Posterior vena cava (tissue), 2 donors: ENCODE measurements around the gene NOS3. TPM values are rescaled to one million over a fixed set of nuclear protein-coding genes. Genes with fewer than 3 reads are reported as not detected.

ENCODE experiments used
- DNase-seq: peaks from one replicate; pipeline ENCODE4 v3.0.0-alpha.2; 2020; ENCODE audit warnings: low spot score
- intact Hi-C, 2 donors: fragments of 100-400 bp; cut with DNase I; formaldehyde crosslinking; loops; one replicate each; pipeline versions ENCODE4 v1.14.1 to v1.14.2; 2022 to 2023
- long read RNA-seq, 2 donors: library from polyadenylated mRNA; unstranded; transcript quantifications; one replicate each; pipeline ENCODE4 v2.0.0, GENCODE V29; 2020 to 2021
- total RNA-seq, 2 donors: library from RNA; stranded (reverse); fragmentation: NEBNext Ultra II Directional; extraction: Animal tissue kit (Norgen Biotek cat#: 25700); gene quantifications; one replicate each; pipeline ENCODE4 v1.2.1, GENCODE V29; 2021
- donor health status: DM: yes; HTN: yes; CAD: no.
- donor health status: DM: yes; HTN: yes; CAD: no.

The NOS3 gene
- total RNA-seq: 10 to 100 TPM; 27.9 to 71.8 TPM
- long read RNA-seq, donor 1, partial matches to known transcripts: 20 of 22 reads
- long read RNA-seq, donor 1, other reads (novel, unspliced or antisense): 2 of 22 reads
- long read RNA-seq, donor 2, transcript NOS3-209 (6 exons, 1,111 nt): major isoform, 7 of 69 reads
- long read RNA-seq, donor 2, partial matches to known transcripts: 51 of 69 reads
- long read RNA-seq, donor 2, other reads (novel, unspliced or antisense): 11 of 69 reads

- intact Hi-C loops: no loop called here
Observed at GRCh38 chr7:150990416-150991186, at the start of gene NOS3. NOS3 (plus strand) TSS chr7:150991017; CDS start chr7:150993804, 2,787 bp downstream.

DNA sequence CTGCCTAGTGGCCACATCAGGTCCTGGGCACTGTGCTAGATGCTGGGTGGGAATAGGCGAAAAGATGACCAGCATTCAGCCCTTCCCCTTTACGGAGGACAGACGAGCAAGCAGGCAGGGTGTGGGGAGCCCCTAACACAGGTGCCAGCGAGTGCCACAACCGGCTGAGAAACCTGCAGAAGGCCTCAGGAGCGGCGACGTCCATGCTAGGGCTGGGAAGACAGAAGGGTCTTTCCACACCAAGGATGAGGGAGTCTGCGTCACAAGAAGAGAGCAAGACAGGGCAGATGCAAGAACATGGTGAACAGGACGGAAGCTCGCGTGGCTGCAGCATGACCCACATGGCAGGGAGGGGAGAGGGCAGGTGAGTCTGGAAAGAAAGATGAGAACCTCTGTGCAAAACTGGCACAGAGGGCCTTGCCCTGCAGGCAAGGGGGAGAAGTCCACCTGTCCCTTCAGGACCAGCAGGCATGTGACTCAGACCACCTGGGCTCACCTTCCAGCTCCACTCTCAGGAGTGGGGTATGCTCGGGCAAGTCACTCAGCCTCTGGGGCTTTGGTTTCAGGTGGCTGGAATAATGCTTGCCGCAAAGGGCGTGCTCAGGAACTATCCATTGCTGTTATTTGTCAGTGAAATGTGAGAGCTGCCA is 49.3 kb upstream of the NOS3 start:
- intact Hi-C loops: no loop called here
- no peak for DNase-seq

More at GRCh38 chr7:150990416-150991186, at the start of gene NOS3:
- DNase-seq: no peak

- intact Hi-C loops: no loop called here
- peak; percentile 78 for DNase-seq
Observed at GRCh38 chr7:150942001-150942590, 48.7 kb upstream of the NOS3 start.

GRCh38 chr7:150942591-150943452 is 48.0 kb upstream of the NOS3 start:
- peak; percentile 70 for DNase-seq
- intact Hi-C loops: no loop called here

DNA sequence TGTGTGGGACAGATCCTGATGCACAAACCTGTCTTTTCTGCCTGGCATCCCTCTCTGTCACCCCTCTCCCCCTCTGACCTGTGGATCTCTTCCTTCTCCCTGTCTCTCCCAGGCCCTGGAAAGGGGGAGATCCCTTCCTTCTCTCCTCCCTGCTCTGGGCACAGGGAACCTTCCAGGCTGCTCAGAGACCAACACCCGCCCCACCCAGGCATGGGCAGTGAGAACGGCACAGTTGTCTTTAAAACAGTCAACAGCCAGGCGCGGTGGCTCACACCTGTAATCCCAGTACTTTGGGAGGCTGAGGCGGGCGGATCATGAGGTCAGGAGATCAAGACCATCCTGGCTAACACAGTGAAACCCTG is 47.4 kb upstream of the NOS3 start:
- peak; percentile 26 for DNase-seq
- intact Hi-C loops: no loop called here

DNA sequence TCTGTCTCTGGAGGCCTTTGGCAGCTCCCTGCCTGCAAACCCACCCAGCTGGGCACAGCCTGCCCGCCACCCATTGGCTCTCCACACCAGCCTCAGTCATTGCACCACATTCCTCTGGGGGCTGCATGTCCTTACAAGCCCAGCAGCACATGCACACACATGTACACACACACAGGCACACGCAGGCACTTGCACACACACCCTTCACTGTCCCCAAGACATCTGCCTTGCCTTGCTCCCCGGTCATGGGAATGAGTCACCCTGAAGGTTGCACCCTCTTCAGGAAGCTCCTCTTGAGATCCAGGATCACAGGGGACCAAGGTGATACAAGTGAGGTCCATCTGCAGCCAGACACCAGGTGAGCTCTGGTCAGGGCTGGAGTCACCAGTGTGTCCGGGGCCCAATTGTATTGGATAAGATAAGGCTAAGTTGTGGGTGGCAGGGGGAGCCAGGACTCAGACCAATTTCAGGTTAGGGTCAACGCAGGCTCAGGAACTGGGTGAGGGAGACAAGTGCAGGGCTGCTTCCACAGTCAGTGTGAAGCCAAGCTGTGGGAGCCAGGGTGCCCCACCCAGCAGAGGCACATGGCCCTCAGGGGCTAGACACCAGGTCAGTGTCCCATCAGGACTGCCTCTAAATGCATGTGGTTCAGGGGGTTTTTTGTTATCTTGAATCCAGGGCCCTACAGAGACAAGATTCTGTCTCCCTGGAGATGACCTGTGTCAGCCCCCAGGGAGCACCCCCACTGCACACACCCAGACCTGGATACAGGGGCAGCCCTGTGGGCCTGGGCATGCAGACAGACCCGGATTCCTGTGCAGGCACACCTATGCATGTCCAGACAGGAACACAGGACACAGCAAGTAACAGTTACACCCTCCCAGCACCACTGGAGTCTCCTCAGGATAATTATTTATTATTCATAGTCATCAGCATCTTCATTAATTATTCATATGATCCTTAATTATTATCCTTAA is 46.5 kb upstream of the NOS3 start:
- peak; percentile 67 for DNase-seq
- intact Hi-C loops: no loop called here

DNA sequence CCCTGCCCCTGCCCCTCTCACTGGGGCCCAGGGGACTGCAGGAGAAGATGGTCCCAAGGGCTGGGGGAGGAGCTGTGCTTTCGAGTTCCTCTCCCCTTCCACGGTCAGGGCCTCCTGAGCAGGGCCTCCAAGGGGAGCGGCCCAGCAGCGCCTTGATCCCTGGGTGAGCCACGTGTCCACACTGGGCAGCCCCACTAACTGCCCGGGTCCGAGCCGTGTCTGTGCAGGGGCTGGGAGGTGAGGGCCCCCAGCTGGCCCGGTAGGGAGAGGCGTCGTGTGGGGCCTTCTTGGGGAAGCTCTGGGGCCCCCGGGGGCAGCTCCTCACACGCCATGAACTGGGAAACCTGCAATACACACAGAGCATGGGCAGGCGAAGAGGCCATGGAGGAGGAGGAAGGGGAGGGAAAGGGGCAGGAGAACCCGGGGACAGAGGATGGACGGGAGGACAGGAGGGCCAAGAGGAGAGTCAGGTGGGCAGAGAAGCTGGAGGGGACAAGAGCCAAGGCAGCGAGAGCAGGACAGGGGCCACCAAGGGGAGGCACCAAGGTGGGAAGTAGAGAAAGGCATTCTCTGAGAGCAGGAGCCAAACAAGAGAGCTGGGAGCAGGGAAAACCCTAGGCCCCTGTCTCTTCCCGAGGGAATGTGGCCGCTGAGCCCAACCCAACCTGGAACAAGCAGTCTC is 45.5 kb upstream of the NOS3 start:
- intact Hi-C loops: no loop called here
- DNase-seq: peak; percentile 78

- DNase-seq: peak; percentile 82
- intact Hi-C loops: no loop called here
Observed at GRCh38 chr7:150945853-150946420, 44.9 kb upstream of the NOS3 start.

- intact Hi-C loops: no loop called here
- peak; percentile 69 for DNase-seq
Observed at GRCh38 chr7:150946421-150947240, 44.2 kb upstream of the NOS3 start.

GRCh38 chr7:150947241-150947745 is 43.5 kb upstream of the NOS3 start:
- intact Hi-C loops: no loop called here
- DNase-seq: peak; percentile 81

GRCh38 chr7:150947761-150948651 is 42.8 kb upstream of the NOS3 start:
- intact Hi-C loops: no loop called here
- peak; percentile 53 for DNase-seq

DNA sequence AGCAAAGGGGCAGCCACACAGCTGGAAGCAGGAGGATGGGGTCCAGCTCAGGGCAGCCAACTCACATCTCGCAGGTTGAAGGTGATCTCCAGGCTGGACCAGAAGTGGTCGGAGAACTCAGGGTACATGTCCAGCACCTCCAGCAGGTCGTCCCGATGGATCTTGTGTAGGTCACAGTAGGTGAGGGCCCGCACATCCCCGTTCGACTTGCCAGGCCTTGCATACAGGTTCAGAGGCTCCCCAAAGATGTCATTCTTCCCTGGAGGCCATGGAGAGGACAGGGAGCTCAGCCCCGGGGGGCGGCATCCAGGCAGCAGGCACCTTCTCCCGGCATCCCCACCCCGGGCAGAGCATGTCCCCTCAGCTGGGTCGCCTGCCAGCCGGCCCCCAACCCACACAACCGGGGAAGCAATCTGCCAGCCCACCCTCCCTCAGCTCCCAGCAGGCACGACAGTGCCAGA is 42.0 kb upstream of the NOS3 start:
- peak; percentile 71 for DNase-seq
- intact Hi-C loops: no loop called here

- peak; percentile 16 for DNase-seq
- intact Hi-C loops: no loop called here
Observed at GRCh38 chr7:150949564-150949963, 41.3 kb upstream of the NOS3 start.

DNA sequence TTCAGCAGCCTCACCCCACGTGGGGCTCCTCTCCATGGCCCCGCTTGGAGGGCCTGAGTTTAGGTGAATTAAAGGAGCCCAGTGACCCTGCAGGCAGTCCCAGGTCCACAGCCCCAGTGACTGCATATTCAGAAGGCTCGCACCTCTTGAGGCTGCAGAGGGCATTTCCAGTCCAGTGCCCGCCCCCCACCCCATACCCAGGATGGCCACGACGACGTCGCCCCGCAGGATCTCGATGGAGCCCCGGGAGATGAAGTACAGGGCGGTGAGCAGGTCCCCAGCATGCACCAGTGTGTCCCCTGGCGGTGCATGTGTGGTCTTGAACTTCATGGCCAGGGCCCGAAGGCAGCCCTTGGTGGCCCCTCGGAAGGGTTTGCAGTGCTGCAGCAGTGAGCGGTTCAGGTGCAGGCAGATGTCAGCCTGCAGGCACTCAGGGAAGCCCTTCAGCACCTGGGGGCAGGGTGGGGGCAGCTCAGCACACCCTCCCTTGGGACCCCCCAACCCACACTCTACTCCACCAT is 40.8 kb upstream of the NOS3 start:
- peak; percentile 73 for DNase-seq
- intact Hi-C loops: no loop called here
